Testis (tissue), 2 donors: Measurements from ENCODE around the gene PXDC1.

Source experiments
- POLR2A ChIP-seq: fragments of 450-650 bp; IDR thresholded peaks from one replicate; pipeline ENCODE4 v1.6.1; 2017; ENCODE audit warnings: antibody characterized with exemption, mild to moderate bottlenecking, moderate library complexity
- TF ChIP-seq, protein P1 (sequence below), 3 experiments: fragments of 450-650 bp in 2 of 3; fragments of 200-600 bp in 1 of 3; sonication (generic) in 1 of 3; IDR thresholded peaks; one replicate each; pipeline ENCODE4 v1.5.1; 2016 to 2019; ENCODE audit warnings: antibody characterized with exemption in 3 of 3, mild to moderate bottlenecking in 2 of 3, moderate library complexity in 1 of 3

DNA sequence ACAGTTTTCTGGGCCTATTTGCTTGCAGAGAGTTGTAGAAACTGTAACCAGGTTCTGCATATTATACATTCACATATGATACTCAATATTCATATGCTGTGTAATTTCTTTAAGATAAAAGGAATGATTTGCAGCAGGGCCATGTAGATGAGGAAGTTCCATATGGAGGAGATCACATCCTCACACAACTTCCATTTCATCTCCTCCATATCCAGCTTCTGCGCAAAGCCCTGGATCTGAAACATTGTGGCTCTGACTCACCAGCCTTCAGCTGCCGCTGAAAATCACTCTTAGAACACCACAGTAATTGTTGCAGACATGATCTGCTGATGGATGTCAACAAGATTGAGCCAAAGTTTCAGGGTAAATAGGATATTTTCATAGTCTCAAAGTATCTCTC, 57.7 kb downstream of the PXDC1 start:
- TF ChIP-seq, protein P1, sequence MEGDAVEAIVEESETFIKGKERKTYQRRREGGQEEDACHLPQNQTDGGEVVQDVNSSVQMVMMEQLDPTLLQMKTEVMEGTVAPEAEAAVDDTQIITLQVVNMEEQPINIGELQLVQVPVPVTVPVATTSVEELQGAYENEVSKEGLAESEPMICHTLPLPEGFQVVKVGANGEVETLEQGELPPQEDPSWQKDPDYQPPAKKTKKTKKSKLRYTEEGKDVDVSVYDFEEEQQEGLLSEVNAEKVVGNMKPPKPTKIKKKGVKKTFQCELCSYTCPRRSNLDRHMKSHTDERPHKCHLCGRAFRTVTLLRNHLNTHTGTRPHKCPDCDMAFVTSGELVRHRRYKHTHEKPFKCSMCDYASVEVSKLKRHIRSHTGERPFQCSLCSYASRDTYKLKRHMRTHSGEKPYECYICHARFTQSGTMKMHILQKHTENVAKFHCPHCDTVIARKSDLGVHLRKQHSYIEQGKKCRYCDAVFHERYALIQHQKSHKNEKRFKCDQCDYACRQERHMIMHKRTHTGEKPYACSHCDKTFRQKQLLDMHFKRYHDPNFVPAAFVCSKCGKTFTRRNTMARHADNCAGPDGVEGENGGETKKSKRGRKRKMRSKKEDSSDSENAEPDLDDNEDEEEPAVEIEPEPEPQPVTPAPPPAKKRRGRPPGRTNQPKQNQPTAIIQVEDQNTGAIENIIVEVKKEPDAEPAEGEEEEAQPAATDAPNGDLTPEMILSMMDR (IDR thresholded peaks at IDR 0.05), result no peak
- TF ChIP-seq POLR2A, result no peak
